H1 (cell line): ENCODE results near the gene CUBN. TPM values are rescaled to one million over a fixed set of nuclear protein-coding genes. Genes with fewer than 3 reads are reported as not detected.

Experiments used
- CTCF ChIA-PET: fragments of 300-600 bp; sonication (Branson Sonifier 250); formaldehyde crosslinking; loops from one replicate; lab custom pipeline; 2021; ENCODE audit not compliant: partially characterized antibody; lab: Charles Lee
- POLR2A ChIA-PET: fragments of 300-600 bp; sonication (Branson Sonifier 250); formaldehyde crosslinking; loops from one replicate; lab custom pipeline; 2021; ENCODE audit warnings: inconsistent platforms; ENCODE audit not compliant: partially characterized antibody; lab: Charles Lee
- DNase-seq, 2 experiments: peaks; one replicate each; pipeline versions ENCODE4 v3.0.0 to v3.0.0-alpha.2; 2010 to 2022; ENCODE audit warnings: low spot score in 2 of 2, low read depth in 1 of 2, mixed read lengths in 1 of 2
- FAIRE-seq: peaks from 2 replicates; lab custom pipeline; 2011; peaks lifted over from hg19 to GRCh38; lab: Jason Lieb, UNC
- H2AFZ ChIP-seq: 2 replicates; pipeline ENCODE4 v1.8.1; 2012; ENCODE audit warnings: low read length, inconsistent platforms
- H2AK5ac ChIP-seq: 2 replicates; pipeline ENCODE4 v1.6.1; 2013; ENCODE audit warnings: low read depth, low read length
- H2BK120ac ChIP-seq: replicated peaks from 2 replicates; pipeline ENCODE3; 2013; ENCODE audit warnings: low read depth, low read length, inconsistent platforms
- H2BK12ac ChIP-seq: 2 replicates; pipeline ENCODE4 v1.6.1; 2013; ENCODE audit warnings: low read depth, low read length
- H2BK15ac ChIP-seq: 2 replicates; pipeline ENCODE4 v1.6.1; 2013; ENCODE audit warnings: low read length
- H2BK20ac ChIP-seq: 2 replicates; pipeline ENCODE4 v1.6.1; 2013; ENCODE audit warnings: low read length
- H2BK5ac ChIP-seq: 2 replicates; pipeline ENCODE4 v1.6.1; 2013; ENCODE audit warnings: low read depth, low read length
- H3K14ac ChIP-seq: 2 replicates; pipeline ENCODE4 v1.6.1; 2013; ENCODE audit warnings: inconsistent platforms; ENCODE audit not compliant: insufficient read length
- H3K18ac ChIP-seq: 2 replicates; pipeline ENCODE4 v1.6.1; 2013; ENCODE audit warnings: low read length; ENCODE audit errors: extremely low read depth
- H3K23ac ChIP-seq: 2 replicates; pipeline ENCODE4 v1.6.1; 2013; ENCODE audit warnings: inconsistent platforms; ENCODE audit not compliant: insufficient read length
- H3K23me2 ChIP-seq: 2 replicates; pipeline ENCODE4 v1.6.1; 2013; ENCODE audit warnings: low read depth, low read length
- H3K27ac ChIP-seq: 2 replicates; pipeline ENCODE4 v1.6.1; 2011; ENCODE audit warnings: low read depth, low read length, inconsistent platforms
- H3K27me3 ChIP-seq, 4 experiments: replicated peaks in 1 of 4; 1 replicate in 1 of 4; 2 replicates in 3 of 4; pipeline versions ENCODE4 v1.6.1 to v1.8.1; 2011 to 2013; ENCODE audit warnings: low read length in 3 of 4, mild to moderate bottlenecking in 3 of 4, inconsistent platforms in 2 of 4, mixed read lengths in 2 of 4, moderate library complexity in 1 of 4; ENCODE audit not compliant: control insufficient read depth in 3 of 4, insufficient read depth in 3 of 4; ENCODE audit errors: extremely low read depth in 1 of 4
- H3K36me3 ChIP-seq, 4 experiments: 2 replicates each; pipeline versions ENCODE4 v1.6.1 to v1.8.1; 2011 to 2013; ENCODE audit warnings: mild to moderate bottlenecking in 4 of 4, low read length in 3 of 4, moderate library complexity in 2 of 4, control low read depth in 1 of 4, inconsistent platforms in 1 of 4; ENCODE audit not compliant: insufficient read depth in 4 of 4, control insufficient read depth in 2 of 4
- H3K4ac ChIP-seq: replicated peaks from 2 replicates; pipeline ENCODE3; 2013; ENCODE audit warnings: low read length, low read depth, mixed read lengths, inconsistent platforms; ENCODE audit not compliant: insufficient read length
- H3K4me1 ChIP-seq, 4 experiments: replicated peaks in 1 of 4; 1 replicate in 1 of 4; 2 replicates in 3 of 4; pipeline versions ENCODE4 v1.6.1 to v1.8.1; 2011 to 2013; ENCODE audit warnings: low read length in 3 of 4, inconsistent platforms in 2 of 4, mixed read lengths in 1 of 4; ENCODE audit not compliant: insufficient read depth in 4 of 4, control insufficient read depth in 3 of 4
- H3K4me2 ChIP-seq, 2 experiments: 2 replicates each; pipeline versions ENCODE4 v1.6.1 to v1.8.1; 2011 to 2013; ENCODE audit warnings: low read depth in 2 of 2, low read length in 2 of 2, control low read depth in 1 of 2, inconsistent platforms in 1 of 2, mild to moderate bottlenecking in 1 of 2; ENCODE audit not compliant: insufficient read depth in 1 of 2
- H3K4me3 ChIP-seq, 4 experiments: fragments of 200-600, 300-600 bp in 1 of 4; sonication (generic), shearing (Covaris generic), sonication (Bioruptor Twin) in 1 of 4; 2 replicates each; pipeline versions ENCODE4 v1.5.1 to v1.8.1; 2011 to 2016; ENCODE audit warnings: low read length in 4 of 4, low read depth in 3 of 4, control low read depth in 2 of 4, inconsistent platforms in 2 of 4, mild to moderate bottlenecking in 2 of 4, mixed read lengths in 1 of 4, moderate library complexity in 1 of 4; ENCODE audit not compliant: insufficient read depth in 2 of 4; ENCODE audit errors: extremely low read depth in 1 of 4
- H3K56ac ChIP-seq: replicated peaks from 2 replicates; pipeline ENCODE3; 2013; ENCODE audit warnings: low read depth, mild to moderate bottlenecking, mixed read lengths, low read length, inconsistent platforms; ENCODE audit not compliant: insufficient read length
- H3K79me1 ChIP-seq: 2 replicates; pipeline ENCODE4 v1.6.1; 2013; ENCODE audit warnings: low read depth, low read length, control low read depth
- H3K79me2 ChIP-seq, 2 experiments: 2 replicates each; pipeline versions ENCODE4 v1.6.1 to v1.8.1; 2012 to 2013; ENCODE audit warnings: low read length in 2 of 2, mild to moderate bottlenecking in 2 of 2, inconsistent platforms in 1 of 2; ENCODE audit not compliant: insufficient read depth in 2 of 2, control insufficient read depth in 1 of 2
- H3K9ac ChIP-seq, 4 experiments: replicated peaks in 1 of 4; 1 replicate in 1 of 4; 2 replicates in 3 of 4; pipeline versions ENCODE4 v1.6.1 to v1.8.1; 2011 to 2013; ENCODE audit warnings: low read depth in 3 of 4, low read length in 3 of 4, control low read depth in 2 of 4, mild to moderate bottlenecking in 2 of 4, moderate library complexity in 2 of 4, inconsistent platforms in 1 of 4; ENCODE audit errors: extremely low read depth in 1 of 4
- H3K9me3 ChIP-seq, 2 experiments: 2 replicates each; pipeline versions ENCODE4 v1.6.1 to v1.8.1; 2012 to 2013; ENCODE audit warnings: mild to moderate bottlenecking in 2 of 2, moderate library complexity in 2 of 2, control low read depth in 1 of 2, inconsistent platforms in 1 of 2, low read depth in 1 of 2, low read length in 1 of 2, mixed read lengths in 1 of 2; ENCODE audit not compliant: insufficient read depth in 2 of 2
- H4K20me1 ChIP-seq, 2 experiments: replicated peaks in 1 of 2; 2 replicates each; pipeline versions ENCODE3 to v1.8.1; 2011 to 2013; ENCODE audit warnings: inconsistent platforms in 2 of 2, low read length in 2 of 2, mild to moderate bottlenecking in 1 of 2; ENCODE audit not compliant: insufficient read depth in 2 of 2, control insufficient read depth in 1 of 2
- H4K5ac ChIP-seq: 2 replicates; pipeline ENCODE4 v1.6.1; 2013; ENCODE audit warnings: low read length, low read depth, mixed read lengths, inconsistent platforms; ENCODE audit not compliant: insufficient read length
- H4K8ac ChIP-seq: 2 replicates; pipeline ENCODE4 v1.8.0; 2013; ENCODE audit warnings: mild to moderate bottlenecking, moderate library complexity, low read length, inconsistent platforms; ENCODE audit not compliant: insufficient read depth; ENCODE audit errors: extremely low read depth
- H4K91ac ChIP-seq: replicated peaks from 2 replicates; pipeline ENCODE3; 2013; ENCODE audit warnings: low read length, mixed read lengths, inconsistent platforms; ENCODE audit not compliant: insufficient read length
- BCL11A ChIP-seq, 2 experiments: IDR thresholded peaks; one replicate each; pipeline ENCODE4 v1.6.1; 2011; ENCODE audit warnings: low read depth in 2 of 2, low read length in 2 of 2, mild to moderate bottlenecking in 2 of 2
- CEBPB ChIP-seq: IDR thresholded peaks from 2 replicates; pipeline ENCODE4 v1.6.1; 2012; ENCODE audit warnings: low read depth, low read length
- HDAC2 ChIP-seq, 2 experiments: fragments of 300-600 bp in 1 of 2; sonication (generic) in 1 of 2; IDR thresholded peaks; 2 replicates each; pipeline ENCODE4 v1.6.1; 2011 to 2012; ENCODE audit warnings: low read depth in 2 of 2, low read length in 2 of 2, mild to moderate bottlenecking in 2 of 2, moderate library complexity in 2 of 2, borderline replicate concordance in 1 of 2, inconsistent platforms in 1 of 2
- NANOG ChIP-seq: IDR thresholded peaks from 2 replicates; pipeline ENCODE4 v1.6.1; 2011; ENCODE audit warnings: low read length, low read depth, mild to moderate bottlenecking, inconsistent platforms; ENCODE audit not compliant: insufficient read depth, poor library complexity, severe bottlenecking
- SAP30 ChIP-seq: fragments of 300-600 bp; sonication (generic); IDR thresholded peaks from 2 replicates; pipeline ENCODE4 v1.7.1; 2012; ENCODE audit warnings: low read length, moderate library complexity, mild to moderate bottlenecking, inconsistent platforms; ENCODE audit not compliant: insufficient read depth, insufficient replicate concordance
- WGBS, 2 experiments: shearing (Covaris generic) in 1 of 2; methylation state at CpG; one replicate each; pipeline versions ENCODE4 v1.1.6 to v1.1.7; 2013 to 2015; ENCODE audit warnings: low lambda C conversion rate in 2 of 2, mixed read lengths in 2 of 2, inconsistent platforms in 1 of 2, low coverage in 1 of 2, missing lambda C conversion rate in 1 of 2; ENCODE audit not compliant: insufficient replicate concordance in 2 of 2, insufficient coverage in 1 of 2, insufficient read length in 1 of 2; ENCODE audit errors: extremely low coverage in 1 of 2, missing lambda C conversion rate in 1 of 2; 5-methylcytosine and 5-hydroxymethylcytosine counted together
- polyA plus RNA-seq, 7 experiments: library from polyadenylated mRNA; depleted of rRNA in 3 of 7; stranded (reverse) in 5 of 7; unstranded in 2 of 7; fragments of >200 nt in 5 of 7; fragments of 200-250 nt in 2 of 7; gene quantifications; 1 replicate in 5 of 7; 2 replicates in 1 of 7; 4 replicates in 1 of 7; pipeline versions ENCODE4 v1.2.1 to v1.2.3, GENCODE V29; 2011 to 2013; ENCODE audit warnings: missing spikeins in 2 of 7, mixed read lengths in 2 of 7
- total RNA-seq: library from RNA; stranded (reverse); fragmentation: NEBNext Ultra II Directional; extraction: Animal tissue kit (Norgen Biotek cat#: 25700); gene quantifications from 2 replicates; pipeline ENCODE4 v1.2.1, GENCODE V29; 2021

Gene CUBN
- total and polyA plus RNA-seq, 2 of the 8 experiments (the other 6 are each of a cell fraction or from before 2014, with no cell fraction given), result 0.04 to 0.08 TPM

- FAIRE-seq (no peak), DNase-seq (no peak)
- H4K5ac ChIP-seq, result no peak overlapping the region
- no peak overlapping the region for H3K23ac ChIP-seq
- no peaks in the 10 kb centered on the region for H3K9me3 ChIP-seq
- H3K9ac ChIP-seq, result no peak overlapping the region
- H3K79me1 ChIP-seq, result no peaks in the 10 kb centered on the region
- H3K4me1 ChIP-seq, result no peaks in the 10 kb centered on the region
- H3K79me2 ChIP-seq, result no peaks in the 10 kb centered on the region
- no peak overlapping the region for H2BK12ac ChIP-seq
- H3K18ac ChIP-seq, result no peak overlapping the region
- no peak overlapping the region for H3K4me2 ChIP-seq
- POLR2A ChIA-PET, result no interaction called here
- no peak overlapping the region for H3K27ac ChIP-seq
- H3K23me2 ChIP-seq, result no peaks in the 10 kb centered on the region
- H2BK15ac ChIP-seq, result no peak overlapping the region
- WGBS, 2 experiments, result 90% methylated on average over 10 of the region's 10 CpGs; no CpG with 5 or more reads in 1 of the 2 experiments
- TF ChIP-seq BCL11A (IDR thresholded peaks at IDR 0.05; ENCODE audit: low read depth in 2 of 2, low read length in 2 of 2) (no peak), CEBPB (no peak), NANOG (no peak), HDAC2 (IDR thresholded peaks at IDR 0.05; ENCODE audit: borderline replicate concordance in 1 of 2, low read depth in 2 of 2, low read length in 2 of 2) (no peak), SAP30 (no peak)
- H2BK5ac ChIP-seq, result no peak overlapping the region
- no peak overlapping the region for H2BK120ac ChIP-seq
- no peak overlapping the region for H4K8ac ChIP-seq
- H3K4me3 ChIP-seq, result no peak overlapping the region
- no peak overlapping the region for H3K56ac ChIP-seq
- H2AFZ ChIP-seq, result no peak overlapping the region
- CTCF ChIA-PET, result interaction anchor here (0.6 to 0.8 kb wide), 2 partner anchors 266 to 633 kb away, joined by 3 to 4 read pairs; no protein-coding TSS in a partner anchor
- H3K27me3 ChIP-seq, result no peaks in the 10 kb centered on the region
- no peak overlapping the region for H3K4ac ChIP-seq
- H2AK5ac ChIP-seq, result no peak overlapping the region
- no peak overlapping the region for H4K91ac ChIP-seq
- no peaks in the 10 kb centered on the region for H3K36me3 ChIP-seq
- H3K14ac ChIP-seq, result no peak overlapping the region
- no peak overlapping the region for H2BK20ac ChIP-seq
- H4K20me1 ChIP-seq, result no peaks in the 10 kb centered on the region
Observed at GRCh38 chr10:16992611-16993119, 136.9 kb downstream of the CUBN start.
